NCI-H2171 (cell line): Measurements from ENCODE around the gene PRKN.

ENCODE experiments used
- DNase-seq: peaks from one replicate; lab custom pipeline; 2025; lab: John Stamatoyannopoulos, UW

The PRKN gene

GRCh38 chr6:162053084-162053483 is 674.5 kb downstream of the PRKN start:
- no peak for DNase-seq

- no peak for DNase-seq
These were observed 677.0 kb downstream of the PRKN start for GRCh38 chr6:162050579-162050978.

- no peak for DNase-seq
These were observed 681.2 kb downstream of the PRKN start for GRCh38 chr6:162046324-162046723.

GRCh38 chr6:162032620-162033019 is 694.9 kb downstream of the PRKN start:
- no peak for DNase-seq

- no peak for DNase-seq
These were observed 697.5 kb downstream of the PRKN start for GRCh38 chr6:162029873-162030576.

GRCh38 chr6:162026843-162027242 is 700.7 kb downstream of the PRKN start:
- no peak for DNase-seq

GRCh38 chr6:162026031-162026430 is 701.5 kb downstream of the PRKN start:
- DNase-seq: no peak

GRCh38 chr6:162019349-162019748 is 708.2 kb downstream of the PRKN start:
- no peak for DNase-seq

- no peak for DNase-seq
These were observed 710.0 kb downstream of the PRKN start for GRCh38 chr6:162017536-162017935.

- no peak for DNase-seq
These were observed 713.3 kb downstream of the PRKN start for GRCh38 chr6:162014069-162014811.

- no peak for DNase-seq
These were observed 722.2 kb downstream of the PRKN start for GRCh38 chr6:162005372-162005771.

- no peak for DNase-seq
These were observed 730.8 kb downstream of the PRKN start for GRCh38 chr6:161996783-161997182.

GRCh38 chr6:161985876-161986423 is 741.6 kb downstream of the PRKN start:
- no peak for DNase-seq

GRCh38 chr6:161984713-161985112 is 742.9 kb downstream of the PRKN start:
- no peak for DNase-seq

- no peak for DNase-seq
These were observed 751.0 kb downstream of the PRKN start for GRCh38 chr6:161976553-161976952.

GRCh38 chr6:161973064-161973463 is 754.5 kb downstream of the PRKN start:
- no peak for DNase-seq

- DNase-seq: no peak
These were observed 756.5 kb downstream of the PRKN start for GRCh38 chr6:161971043-161971442.

- no peak for DNase-seq
These were observed 763.8 kb downstream of the PRKN start for GRCh38 chr6:161963634-161964234.

- DNase-seq: no peak
These were observed 764.4 kb downstream of the PRKN start for GRCh38 chr6:161963181-161963580.

GRCh38 chr6:161961796-161962195 is 765.8 kb downstream of the PRKN start:
- DNase-seq: no peak

- DNase-seq: no peak
These were observed 766.5 kb downstream of the PRKN start for GRCh38 chr6:161961046-161961445.

- no peak for DNase-seq
These were observed 768.5 kb downstream of the PRKN start for GRCh38 chr6:161959072-161959471.

GRCh38 chr6:161956082-161956481 is 771.5 kb downstream of the PRKN start:
- no peak for DNase-seq
